Medulla oblongata (tissue), 1 donor: ENCODE data around the gene TEAD1.
"Not testable (repeated sequence)": the region's sequence is repeated elsewhere in the genome, so short reads cannot be mapped to it uniquely, and the experiment has no call there.

ENCODE experiments used
- DNase-seq: peaks from one replicate; pipeline ENCODE4 v3.0.0-alpha.2; 2015; ENCODE audit errors: extremely low spot score

Gene TEAD1

GRCh38 chr11:12737024-12737423 is 62.8 kb downstream of the TEAD1 start:
- DNase-seq: no peak

- peak; percentile 77 for DNase-seq
These were observed 67.5 kb downstream of the TEAD1 start for GRCh38 chr11:12741671-12742216.

GRCh38 chr11:12743834-12744449 is 69.7 kb downstream of the TEAD1 start:
- DNase-seq: no peak

- peak; percentile 22 for DNase-seq
These were observed 70.7 kb downstream of the TEAD1 start for GRCh38 chr11:12744826-12745502.

GRCh38 chr11:12745787-12746186 is 71.6 kb downstream of the TEAD1 start:
- DNase-seq: no peak

GRCh38 chr11:12746593-12747097 is 72.4 kb downstream of the TEAD1 start:
- peak; percentile 8 for DNase-seq

- DNase-seq: no peak
These were observed 74.3 kb downstream of the TEAD1 start for GRCh38 chr11:12748561-12748960.

GRCh38 chr11:12749442-12749841 is 75.2 kb downstream of the TEAD1 start:
- DNase-seq: no peak

GRCh38 chr11:12750181-12750580 is 76.0 kb downstream of the TEAD1 start:
- DNase-seq: no peak

- no peak for DNase-seq
These were observed 78.8 kb downstream of the TEAD1 start for GRCh38 chr11:12752868-12753524.

GRCh38 chr11:12754021-12754420 is 79.8 kb downstream of the TEAD1 start:
- DNase-seq: no peak

GRCh38 chr11:12754582-12755234 is 80.5 kb downstream of the TEAD1 start:
- DNase-seq: no peak

GRCh38 chr11:12755510-12756453 is 81.6 kb downstream of the TEAD1 start:
- no peak for DNase-seq

- no peak for DNase-seq
These were observed 82.2 kb downstream of the TEAD1 start for GRCh38 chr11:12756454-12756806.

- DNase-seq: no peak
These were observed 82.6 kb downstream of the TEAD1 start for GRCh38 chr11:12756867-12757266.

- no peak for DNase-seq
These were observed 83.2 kb downstream of the TEAD1 start for GRCh38 chr11:12757416-12757815.

- not testable (repeated sequence) for DNase-seq
These were observed 83.9 kb downstream of the TEAD1 start for GRCh38 chr11:12758117-12758516.

- DNase-seq: no peak
These were observed 86.8 kb downstream of the TEAD1 start for GRCh38 chr11:12761029-12761428.

GRCh38 chr11:12762278-12762677 is 88.1 kb downstream of the TEAD1 start:
- DNase-seq: no peak

GRCh38 chr11:12762696-12763324 is 88.6 kb downstream of the TEAD1 start:
- no peak for DNase-seq
